ENCODE measurements around the gene PLXNC1. TPM values are rescaled to one million over a fixed set of nuclear protein-coding genes. Genes with fewer than 3 reads are reported as not detected.

Gene PLXNC1
- total RNA-seq, 2 donors from 2014 or later: 8.4 to 12.4 TPM

GRCh38 chr12:94260717-94261116, 112.3 kb downstream of the PLXNC1 start:
- DNase-seq: no peak
- Histone ChIP-seq H3K27ac (no peak overlapping the region), H3K4me1 (peaks cover 5% of the 10 kb centered on the region), H3K27me3 (no peaks in the 10 kb centered on the region), H3K36me3 (no peaks in the 10 kb centered on the region), H3K4me3 (no peak overlapping the region), H3K9me3 (no peaks in the 10 kb centered on the region), H3K9ac (ENCODE audit: low read depth in 2 of 2, low read length in 2 of 2) (no peak overlapping the region)
- intact Hi-C loops (cut with DNase I): no loop called here
- no peak for TF ChIP-seq CTCF (IDR thresholded peaks at IDR 0.05)

GRCh38 chr12:94261119-94261518, 112.7 kb downstream of the PLXNC1 start:
- Histone ChIP-seq H3K4me3 (no peak overlapping the region), H3K27ac (no peak overlapping the region), H3K27me3 (no peaks in the 10 kb centered on the region), H3K4me1 (peaks cover 5% of the 10 kb centered on the region), H3K9me3 (no peaks in the 10 kb centered on the region), H3K36me3 (no peaks in the 10 kb centered on the region), H3K9ac (ENCODE audit: low read depth in 2 of 2, low read length in 2 of 2) (no peak overlapping the region)
- DNase-seq: no peak
- intact Hi-C loops (cut with DNase I): no loop called here
- no peak for TF ChIP-seq CTCF (IDR thresholded peaks at IDR 0.05)

- Histone ChIP-seq H3K36me3 (no peaks in the 10 kb centered on the region), H3K27me3 (no peaks in the 10 kb centered on the region), H3K9me3 (no peaks in the 10 kb centered on the region), H3K9ac (ENCODE audit: low read depth in 2 of 2, low read length in 2 of 2) (peak overlapping the region; percentile 60 to 86), H3K4me1 (peaks cover 5% of the 10 kb centered on the region), H3K4me3 (peak overlapping the region; percentile 39), H3K27ac (peak overlapping the region; percentile 59)
- TF ChIP-seq CTCF (IDR thresholded peaks at IDR 0.05): no peak
- no peak for DNase-seq
- intact Hi-C loops (cut with DNase I): no loop called here
These were observed 113.4 kb downstream of the PLXNC1 start for GRCh38 chr12:94261786-94262185.

GRCh38 chr12:94262228-94263010, 114.0 kb downstream of the PLXNC1 start:
- Histone ChIP-seq H3K9me3 (no peaks in the 10 kb centered on the region), H3K27ac (peak overlapping the region; percentile 59), H3K4me1 (peaks cover 5% of the 10 kb centered on the region), H3K4me3 (peak overlapping the region; percentile 39), H3K9ac (ENCODE audit: low read depth in 2 of 2, low read length in 2 of 2) (peak overlapping the region; percentile 60 to 86), H3K27me3 (no peaks in the 10 kb centered on the region), H3K36me3 (no peaks in the 10 kb centered on the region)
- peak; percentile 74 for DNase-seq
- no peak for TF ChIP-seq CTCF (IDR thresholded peaks at IDR 0.05)
- intact Hi-C loops (cut with DNase I): no loop called here

- Histone ChIP-seq H3K4me1 (peaks cover 5% of the 10 kb centered on the region), H3K9ac (ENCODE audit: low read depth in 2 of 2, low read length in 2 of 2) (peak overlapping the region; percentile 60 to 86), H3K36me3 (no peaks in the 10 kb centered on the region), H3K9me3 (no peaks in the 10 kb centered on the region), H3K27ac (peak overlapping the region; percentile 59), H3K27me3 (no peaks in the 10 kb centered on the region), H3K4me3 (peak overlapping the region; percentile 39)
- TF ChIP-seq CTCF (IDR thresholded peaks at IDR 0.05): no peak
- intact Hi-C loops (cut with DNase I): no loop called here
- no peak for DNase-seq
These were observed 114.8 kb downstream of the PLXNC1 start for GRCh38 chr12:94263011-94263811.

Measured in colonic mucosa (tissue), 4 donors.